ENCODE results near the gene GOLGB1.

The GOLGB1 gene

GRCh38 chr3:121626495-121626894 is 123.0 kb downstream of the GOLGB1 start:
- no peak for DNase-seq

GRCh38 chr3:121624147-121624899 is 125.2 kb downstream of the GOLGB1 start:
- no peak for DNase-seq

GRCh38 chr3:121621491-121621890 is 128.1 kb downstream of the GOLGB1 start:
- no peak for DNase-seq

- DNase-seq = no peak
These were observed 129.8 kb downstream of the GOLGB1 start for GRCh38 chr3:121619691-121620090.

Data from NCI-H1092 (cell line).